HUES6 (cell line): ENCODE results near the gene MYOT.
"Not testable (repeated sequence)": the region's sequence is repeated elsewhere in the genome, so short reads cannot be mapped to it uniquely, and the experiment has no call there.

Experiments used
- H3K27ac ChIP-seq: 2 replicates; pipeline ENCODE4 v1.7.0; 2013; ENCODE audit warnings: low read depth, mild to moderate bottlenecking, low read length, inconsistent platforms
- H3K27me3 ChIP-seq: 2 replicates; pipeline ENCODE4 v1.6.1; 2013; ENCODE audit warnings: low read length; ENCODE audit not compliant: control insufficient read depth, insufficient read depth
- H3K36me3 ChIP-seq: 2 replicates; pipeline ENCODE4 v1.6.1; 2013; ENCODE audit warnings: low read length; ENCODE audit not compliant: control insufficient read depth, insufficient read depth
- H3K4me1 ChIP-seq: 2 replicates; pipeline ENCODE4 v1.6.1; 2013; ENCODE audit warnings: low read length; ENCODE audit not compliant: control insufficient read depth, insufficient read depth
- H3K4me3 ChIP-seq: 2 replicates; pipeline ENCODE4 v1.5.1; 2013; ENCODE audit warnings: low read depth, low read length
- H3K9ac ChIP-seq: one replicate; pipeline ENCODE4 v1.6.1; 2013; ENCODE audit warnings: mild to moderate bottlenecking, low read length
- H3K9me3 ChIP-seq: 2 replicates; pipeline ENCODE4 v1.6.1; 2013; ENCODE audit warnings: low read depth, low read length; ENCODE audit not compliant: control insufficient read depth, insufficient read depth

Gene MYOT

DNA sequence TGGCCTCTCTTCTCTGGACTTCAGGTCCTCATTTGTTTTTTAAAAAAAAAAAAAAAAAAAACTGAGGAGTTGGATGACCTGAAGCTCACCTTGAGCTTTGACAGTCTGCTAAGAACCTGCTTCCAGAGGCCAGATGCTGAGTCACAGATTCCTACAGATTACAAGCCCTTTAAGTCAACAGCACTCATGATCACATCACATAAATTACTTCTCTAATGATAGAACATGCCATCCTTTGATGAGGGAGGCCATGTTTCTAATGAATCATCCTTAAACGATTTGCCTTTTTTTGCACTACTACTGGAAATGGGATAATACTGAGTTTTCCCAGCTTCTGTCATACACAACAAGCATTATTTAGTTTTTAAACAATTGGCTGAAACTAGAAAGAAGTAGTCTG is 34.2 kb upstream of the MYOT start:
- Histone ChIP-seq H3K36me3 (no peaks in the 10 kb centered on the region), H3K9me3 (no peaks in the 10 kb centered on the region), H3K4me1 (peaks cover 30% of the 10 kb centered on the region), H3K4me3 (no peak overlapping the region), H3K27me3 (no peaks in the 10 kb centered on the region), H3K9ac (no peak overlapping the region), H3K27ac (no peak overlapping the region; the same call in 1 of the 2 replicates)

DNA sequence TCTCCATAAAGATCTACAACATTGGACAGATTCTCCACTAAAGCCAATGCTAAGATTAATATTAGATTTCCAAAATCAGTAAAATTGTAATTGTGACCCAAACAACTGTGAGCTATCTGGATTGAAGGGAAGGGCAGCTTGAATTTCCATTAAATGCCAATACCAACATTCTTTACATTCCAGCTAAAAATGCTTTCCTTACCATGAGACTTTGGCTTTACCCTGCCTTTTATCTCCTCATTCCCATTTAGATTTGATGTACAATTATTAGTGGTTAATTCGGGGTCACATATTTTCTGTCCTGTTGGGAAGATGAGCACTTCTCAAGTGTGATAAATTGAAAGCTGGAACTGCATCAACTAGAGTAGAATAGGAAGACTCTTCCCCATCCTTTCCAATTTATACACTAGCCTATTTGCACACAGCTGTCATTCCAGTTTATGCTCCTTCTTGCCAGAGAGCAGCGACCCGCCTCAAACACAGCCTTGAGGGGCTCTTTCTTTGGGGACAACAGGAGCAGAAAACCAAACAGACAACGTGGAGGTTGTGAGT is 33.1 kb upstream of the MYOT start:
- peaks cover 30% of the 10 kb centered on the region for H3K4me1 ChIP-seq
- no peaks in the 10 kb centered on the region for H3K9me3 ChIP-seq
- H3K27ac ChIP-seq, result peak overlapping the region; percentile 36; the same call in 1 of the 2 replicates
- H3K9ac ChIP-seq, result no peak overlapping the region
- H3K27me3 ChIP-seq, result no peaks in the 10 kb centered on the region
- no peaks in the 10 kb centered on the region for H3K36me3 ChIP-seq
- H3K4me3 ChIP-seq, result no peak overlapping the region

DNA sequence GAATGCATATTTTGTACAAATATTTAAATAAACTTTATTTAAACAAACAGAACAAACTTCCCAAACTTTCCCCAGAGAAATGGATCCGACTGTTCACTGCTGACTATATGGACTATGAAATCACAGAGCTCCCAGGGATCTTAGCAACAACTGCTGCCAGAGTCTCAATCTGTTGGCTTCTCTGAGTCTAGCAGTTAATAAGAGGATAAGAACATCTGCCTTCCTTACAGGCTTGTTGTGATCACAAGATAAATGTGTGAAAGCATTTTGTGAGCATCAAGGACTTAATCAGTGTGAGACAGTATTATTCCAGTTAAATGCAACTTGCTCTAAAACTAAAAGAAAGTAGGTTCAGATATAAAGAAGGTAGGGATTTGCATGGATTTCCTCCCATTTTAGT is 31.4 kb upstream of the MYOT start:
- no peaks in the 10 kb centered on the region for H3K27me3 ChIP-seq

DNA sequence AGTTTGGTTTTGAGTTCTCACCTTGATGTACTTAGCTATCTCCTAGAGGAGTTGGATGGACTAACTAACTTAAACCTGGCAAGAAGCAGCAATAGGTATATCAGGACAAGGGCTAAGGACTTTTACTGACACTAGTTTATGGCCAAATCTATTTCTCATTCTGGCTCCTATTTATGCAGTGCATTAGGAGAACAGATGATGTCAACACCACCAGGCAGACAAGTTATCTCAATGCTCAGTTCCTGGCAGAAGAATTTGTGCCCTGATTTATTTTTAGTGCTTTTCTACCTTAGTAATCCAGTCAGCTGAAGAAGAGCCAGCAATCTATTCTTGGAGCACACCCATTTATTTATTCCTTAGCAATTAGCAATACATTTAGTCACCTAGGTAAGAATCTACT is 30.7 kb upstream of the MYOT start:
- Histone ChIP-seq H3K27ac (no peak overlapping the region), H3K4me1 (peaks cover 30% of the 10 kb centered on the region)

More for the DNA sequence above, 31.4 kb upstream of the MYOT start:
- H3K4me1 ChIP-seq, result peaks cover 30% of the 10 kb centered on the region
- no peak overlapping the region for H3K4me3 ChIP-seq
- H3K27ac ChIP-seq, result no peak overlapping the region
- H3K9ac ChIP-seq, result no peak overlapping the region
- H3K9me3 ChIP-seq, result no peaks in the 10 kb centered on the region
- H3K36me3 ChIP-seq, result no peaks in the 10 kb centered on the region

DNA sequence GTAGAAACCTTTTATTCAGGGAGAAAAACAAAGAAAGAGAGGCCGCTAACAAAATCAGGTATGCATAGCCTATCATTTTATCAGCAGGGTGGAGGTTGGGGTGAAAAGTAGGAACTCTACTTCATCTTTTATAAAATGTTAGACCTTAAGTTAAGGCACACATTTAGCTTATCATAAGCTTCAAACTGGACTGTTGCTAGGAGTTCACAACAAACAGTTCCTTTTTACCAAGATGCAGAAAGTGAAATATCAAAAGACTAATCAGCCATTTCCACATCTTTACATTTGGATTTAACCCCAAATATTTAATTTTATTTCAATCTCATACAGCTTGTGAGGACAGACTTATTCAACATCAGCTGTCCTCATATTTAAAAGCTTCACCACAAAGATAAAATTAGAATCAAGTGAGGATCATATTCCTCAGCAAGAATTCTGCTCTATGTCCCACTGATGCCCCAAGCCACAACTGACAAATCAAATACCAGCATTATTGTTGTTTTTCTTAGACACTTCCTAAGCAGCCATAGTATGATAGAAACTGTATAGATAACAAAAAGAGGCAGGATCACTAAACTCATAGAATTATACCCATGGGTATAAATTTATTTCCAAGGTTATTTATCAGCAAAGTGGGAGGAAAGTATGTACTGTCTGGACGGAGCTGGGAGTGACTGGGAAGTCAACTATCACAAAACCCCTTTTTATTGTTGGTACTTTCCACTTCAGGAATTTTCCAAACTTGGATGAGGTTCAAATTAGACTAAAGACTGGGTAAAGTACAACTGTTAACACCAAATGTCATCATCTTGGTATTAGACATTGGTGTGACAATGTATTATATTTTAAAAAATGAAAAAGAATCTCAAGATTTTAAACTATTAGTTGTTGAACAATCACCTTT is 29.9 kb upstream of the MYOT start:
- peaks cover 30% of the 10 kb centered on the region for H3K4me1 ChIP-seq
- no peak overlapping the region for H3K27ac ChIP-seq

More for the DNA sequence above, 30.7 kb upstream of the MYOT start:
- H3K9me3 ChIP-seq, result no peaks in the 10 kb centered on the region
- no peak overlapping the region for H3K4me3 ChIP-seq
- H3K9ac ChIP-seq, result no peak overlapping the region
- H3K27me3 ChIP-seq, result no peaks in the 10 kb centered on the region
- no peaks in the 10 kb centered on the region for H3K36me3 ChIP-seq

DNA sequence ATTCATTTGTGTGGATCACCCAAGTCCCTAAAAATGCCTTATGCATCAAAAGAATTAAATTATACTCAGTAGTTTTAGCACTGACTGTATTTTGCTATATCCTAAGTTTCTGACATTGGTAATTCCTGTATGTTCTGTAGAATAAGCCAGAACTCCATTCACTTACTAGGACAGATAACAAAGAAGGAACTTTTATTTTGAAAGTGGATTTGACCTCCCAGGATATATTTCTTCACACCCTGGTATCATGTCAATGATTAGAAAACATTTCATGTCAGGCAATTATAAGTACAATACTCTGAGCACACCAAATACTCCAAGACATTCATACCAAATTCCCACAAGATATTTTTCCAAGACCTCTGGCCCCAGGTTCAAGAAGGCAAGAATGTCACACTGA is 28.7 kb upstream of the MYOT start:
- Histone ChIP-seq H3K27ac (no peak overlapping the region), H3K36me3 (no peaks in the 10 kb centered on the region), H3K4me1 (peaks cover 18% of the 10 kb centered on the region), H3K27me3 (no peaks in the 10 kb centered on the region), H3K9me3 (no peaks in the 10 kb centered on the region), H3K4me3 (no peak overlapping the region), H3K9ac (no peak overlapping the region)

More for the DNA sequence above, 29.9 kb upstream of the MYOT start:
- Histone ChIP-seq H3K9me3 (no peaks in the 10 kb centered on the region), H3K9ac (no peak overlapping the region), H3K4me3 (no peak overlapping the region), H3K36me3 (no peaks in the 10 kb centered on the region), H3K27me3 (no peaks in the 10 kb centered on the region)

DNA sequence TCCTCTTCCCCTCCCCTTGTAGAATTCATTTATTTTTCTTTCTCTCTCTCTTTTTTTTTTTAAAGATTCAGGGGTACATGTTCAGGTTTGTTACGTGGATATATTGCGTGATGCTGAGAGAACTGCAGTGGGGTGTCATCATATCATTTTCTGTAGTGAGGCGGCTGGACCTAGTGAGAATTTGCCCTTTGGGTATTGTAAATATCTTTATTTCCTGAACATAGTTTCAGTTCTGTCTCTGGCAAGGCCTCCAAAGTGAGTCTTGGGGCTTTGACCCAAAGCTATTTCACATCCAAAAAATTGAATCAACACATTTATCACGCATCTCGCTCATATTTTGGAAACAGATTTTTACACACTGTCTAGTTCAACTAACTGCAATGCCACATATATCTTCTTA is 25.4 kb upstream of the MYOT start:
- Histone ChIP-seq H3K27me3 (no peaks in the 10 kb centered on the region), H3K9me3 (no peaks in the 10 kb centered on the region), H3K9ac (no peak overlapping the region), H3K4me1 (no peaks in the 10 kb centered on the region), H3K27ac (no peak overlapping the region), H3K4me3 (no peak overlapping the region), H3K36me3 (no peaks in the 10 kb centered on the region)

DNA sequence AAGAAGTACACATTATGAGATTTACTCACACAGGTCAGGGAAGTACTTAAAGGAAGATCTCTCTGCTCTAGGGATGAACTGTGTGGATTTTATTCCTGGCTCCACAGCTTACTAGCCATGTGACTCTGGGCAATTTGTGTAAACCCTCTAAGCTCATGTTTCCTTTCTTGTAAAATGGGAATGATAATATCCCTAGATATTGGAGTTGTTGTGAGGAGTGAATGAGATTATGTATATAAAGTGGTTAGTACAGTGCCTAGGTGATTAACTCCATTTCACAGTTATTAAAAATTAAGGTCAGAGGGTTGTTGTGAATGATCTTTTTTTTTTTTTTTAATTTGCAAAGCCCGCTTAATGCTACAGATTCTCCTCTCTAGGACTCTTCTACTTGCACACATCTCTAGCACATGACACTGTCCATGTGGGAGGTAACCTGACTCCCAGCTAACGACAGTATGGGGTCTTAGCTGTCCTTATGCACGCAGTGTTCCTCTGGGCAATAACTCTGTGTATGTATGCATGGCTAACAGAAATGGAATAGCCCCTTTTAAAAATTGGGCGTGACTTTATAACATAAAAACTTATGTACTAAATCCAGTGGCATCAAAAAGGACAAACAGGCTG is 23.9 kb upstream of the MYOT start:
- H3K36me3 ChIP-seq, result no peaks in the 10 kb centered on the region
- no peak overlapping the region for H3K4me3 ChIP-seq
- no peaks in the 10 kb centered on the region for H3K9me3 ChIP-seq
- no peaks in the 10 kb centered on the region for H3K4me1 ChIP-seq
- no peaks in the 10 kb centered on the region for H3K27me3 ChIP-seq
- no peak overlapping the region for H3K27ac ChIP-seq
- H3K9ac ChIP-seq, result no peak overlapping the region

DNA sequence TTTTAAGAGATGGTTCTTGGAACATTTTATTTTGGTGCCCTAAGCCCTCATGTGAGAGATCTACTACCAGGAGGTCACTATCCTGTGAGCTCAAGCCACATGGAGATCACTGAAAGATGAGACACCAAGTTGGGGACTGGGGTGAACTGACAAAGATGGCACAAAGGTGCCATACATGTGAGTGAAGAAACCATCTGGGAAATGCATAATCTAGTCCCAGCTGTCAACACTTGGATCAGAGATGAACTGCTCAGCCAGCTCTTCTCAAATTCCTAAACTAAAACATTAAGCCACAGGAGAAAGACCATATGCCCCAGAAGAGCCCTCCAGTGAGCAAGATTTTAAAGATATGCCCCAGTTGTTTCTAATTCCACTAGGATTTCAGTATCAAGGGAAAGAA is 22.2 kb upstream of the MYOT start:
- Histone ChIP-seq H3K4me1 (no peaks in the 10 kb centered on the region), H3K27ac (no peak overlapping the region), H3K36me3 (no peaks in the 10 kb centered on the region), H3K9me3 (no peaks in the 10 kb centered on the region), H3K9ac (no peak overlapping the region), H3K27me3 (no peaks in the 10 kb centered on the region), H3K4me3 (no peak overlapping the region)

DNA sequence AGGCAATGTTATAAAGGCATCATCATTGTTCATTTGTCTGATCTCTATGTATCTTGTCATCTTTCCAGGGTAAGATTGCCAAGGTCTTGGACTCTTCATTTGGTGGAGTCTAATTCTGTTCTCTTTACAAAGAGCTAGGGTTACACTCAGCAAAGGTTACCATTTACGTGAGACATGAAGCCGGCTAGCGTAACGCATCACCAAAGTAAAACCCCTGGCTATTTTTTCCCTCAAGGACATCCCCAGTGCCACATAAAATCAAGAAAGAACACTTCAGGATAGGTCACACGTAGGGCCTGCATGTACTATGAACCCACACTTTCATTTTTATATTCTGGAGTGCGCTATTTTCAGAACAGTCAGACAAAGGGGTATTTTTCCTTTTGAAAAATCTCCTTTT is 20.0 kb upstream of the MYOT start:
- H3K36me3 ChIP-seq, result no peaks in the 10 kb centered on the region
- no peaks in the 10 kb centered on the region for H3K9me3 ChIP-seq
- H3K9ac ChIP-seq, result no peak overlapping the region
- no peak overlapping the region for H3K4me3 ChIP-seq
- no peak overlapping the region for H3K27ac ChIP-seq
- H3K27me3 ChIP-seq, result no peaks in the 10 kb centered on the region
- no peaks in the 10 kb centered on the region for H3K4me1 ChIP-seq

DNA sequence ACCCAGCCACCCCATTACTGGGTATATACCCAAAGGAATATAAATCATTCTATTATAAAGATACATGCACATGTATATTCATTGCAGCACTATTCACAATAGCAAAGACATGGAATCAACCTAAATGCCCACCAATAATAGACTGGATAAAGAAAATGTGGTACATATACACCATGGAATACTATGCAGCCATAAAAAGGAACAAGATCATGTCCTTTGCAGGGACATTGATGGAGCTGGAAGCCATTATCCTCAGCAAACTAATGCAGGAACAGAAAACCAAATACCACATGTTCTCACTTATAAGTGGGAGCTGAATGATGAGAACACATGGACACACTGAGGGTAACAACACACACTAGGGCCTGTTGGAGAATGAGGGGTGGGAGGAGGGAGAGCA is 14.5 kb upstream of the MYOT start:
- not testable (repeated sequence) for H3K27ac ChIP-seq, H3K36me3 ChIP-seq, H3K9me3 ChIP-seq, H3K27me3 ChIP-seq, H3K4me1 ChIP-seq, H3K9ac ChIP-seq, H3K4me3 ChIP-seq
